GM12878 (cell line): ENCODE results near the gene GAR1. TPM values are rescaled to one million over a fixed set of nuclear protein-coding genes. Genes with fewer than 3 reads are reported as not detected.

Experiments
- ATAC-seq: fragments of 200-7000 bp; cut with Tn5 transposase; 3 replicates; pipeline ENCODE4 v1.9.1; 2020; ENCODE audit warnings: mild to moderate bottlenecking, moderate library complexity
- BruUV-seq: library from RNA; stranded (reverse); fragments of 400-500 nt; replicated peaks from 2 replicates; lab custom pipeline; 2021; lab: Mats Ljungman, UMichigan
- CTCF ChIA-PET: fragments of 300-600 bp; sonication (Branson Sonifier 250); formaldehyde crosslinking; extraction: SDS; loops from one replicate; lab custom pipeline; 2021; ENCODE audit warnings: inconsistent platforms; lab: Yijun Ruan, JAX
- POLR2A ChIA-PET: fragments of 350-600 bp; formaldehyde crosslinking; extraction: SDS; loops from one replicate; lab custom pipeline; 2021; ENCODE audit warnings: inconsistent platforms; lab: Charles Lee
- RAD21 ChIA-PET: fragments of 300-600 bp; sonication (Branson Sonifier 250); formaldehyde crosslinking; loops from one replicate; lab custom pipeline; 2023; ENCODE audit warnings: antibody characterized with exemption; ENCODE audit not compliant: unreplicated experiment; lab: Charles Lee
- SMC1A ChIA-PET: fragments of 300-600 bp; sonication (Branson Sonifier 250); formaldehyde crosslinking; loops from one replicate; lab custom pipeline; 2023; ENCODE audit not compliant: unreplicated experiment, uncharacterized antibody; lab: Charles Lee
- DNase-seq: peaks from one replicate; pipeline ENCODE4 v3.0.0-alpha.2; 2011; ENCODE audit warnings: low read depth, low spot score
- FAIRE-seq: peaks from 3 replicates; lab custom pipeline; 2011; peaks lifted over from hg19 to GRCh38; lab: Jason Lieb, UNC
- H2AFZ ChIP-seq: 2 replicates; pipeline ENCODE4 v1.6.0; 2011; ENCODE audit warnings: low read depth, low read length, control low read depth; ENCODE audit not compliant: control insufficient read depth
- H3K27ac ChIP-seq: 2 replicates; pipeline ENCODE4 v1.5.1; 2011; ENCODE audit warnings: control low read depth; ENCODE audit not compliant: control insufficient read depth, insufficient read depth
- H3K27me3 ChIP-seq, 2 experiments: replicated peaks in 1 of 2; 2 replicates each; pipeline versions ENCODE4 v1.6.0 to v1.6.1; 2011; ENCODE audit warnings: low read length in 1 of 2; ENCODE audit not compliant: control insufficient read depth in 2 of 2, insufficient read depth in 2 of 2
- H3K36me3 ChIP-seq, 2 experiments: 2 replicates each; pipeline ENCODE4 v1.5.1; 2011; ENCODE audit warnings: low read length in 1 of 2; ENCODE audit not compliant: control insufficient read depth in 2 of 2, insufficient read depth in 2 of 2
- H3K4me1 ChIP-seq: 2 replicates; pipeline ENCODE4 v1.6.1; 2011; ENCODE audit warnings: mild to moderate bottlenecking, low read length, moderate library complexity, mixed read lengths; ENCODE audit not compliant: control insufficient read depth, insufficient read depth
- H3K4me2 ChIP-seq: 2 replicates; pipeline ENCODE4 v1.6.0; 2011; ENCODE audit warnings: control low read depth; ENCODE audit not compliant: control insufficient read depth, insufficient read depth
- H3K4me3 ChIP-seq: fragments of 200-600 bp; sonication (generic); 2 replicates; pipeline ENCODE4 v1.5.1; 2016
- H3K79me2 ChIP-seq: 2 replicates; pipeline ENCODE4 v1.6.0; 2011; ENCODE audit warnings: low read length; ENCODE audit not compliant: control insufficient read depth, insufficient read depth
- H3K9ac ChIP-seq: 2 replicates; pipeline ENCODE4 v1.8.0; 2011; ENCODE audit warnings: low read length, control low read depth, mixed read lengths; ENCODE audit not compliant: control insufficient read depth, insufficient read depth
- H3K9me3 ChIP-seq: replicated peaks from 3 replicates; pipeline ENCODE4 v1.5.1; 2011; ENCODE audit warnings: mild to moderate bottlenecking, low read length; ENCODE audit not compliant: control insufficient read depth, insufficient read depth
- H4K20me1 ChIP-seq: 2 replicates; pipeline ENCODE4 v1.6.0; 2011; ENCODE audit not compliant: control insufficient read depth, insufficient read depth
- BRCA1 ChIP-seq: IDR thresholded peaks from 2 replicates; pipeline ENCODE4 v1.6.1; 2011; ENCODE audit warnings: low read depth, low read length, improper control_type of control experiment
- CEBPB ChIP-seq, 2 experiments: fragments of 150-350 bp in 1 of 2; IDR thresholded peaks; 2 replicates each; pipeline ENCODE4 v1.6.1; 2012 to 2014; ENCODE audit warnings: low read depth in 2 of 2, low read length in 2 of 2, borderline replicate concordance in 1 of 2, inconsistent platforms in 1 of 2
- ETV6 ChIP-seq, 2 experiments: fragments of 450-650 bp in 1 of 2; IDR thresholded peaks in 1 of 2; conservative IDR thresholded peaks in 1 of 2; 2 replicates each; pipeline ENCODE4 v1.6.1; 2014; ENCODE audit warnings: antibody characterized with exemption in 1 of 2, borderline replicate concordance in 1 of 2, low read depth in 1 of 2, mild to moderate bottlenecking in 1 of 2, moderate library complexity in 1 of 2
- KAT2A ChIP-seq: conservative IDR thresholded peaks from 2 replicates; pipeline ENCODE4 v1.6.1; 2011; ENCODE audit warnings: low read depth, low read length; ENCODE audit not compliant: control insufficient read depth
- NR2F1 ChIP-seq: fragments of 450-650 bp; conservative IDR thresholded peaks from 2 replicates; pipeline ENCODE4 v1.6.1; 2017; ENCODE audit warnings: mild to moderate bottlenecking
- PML ChIP-seq: IDR thresholded peaks from 2 replicates; pipeline ENCODE4 v1.6.1; 2012; ENCODE audit warnings: low read length, inconsistent platforms
- RAD21 ChIP-seq: IDR thresholded peaks from 2 replicates; pipeline ENCODE4 v1.6.1; 2011; ENCODE audit warnings: mild to moderate bottlenecking, low read depth, low read length, moderate library complexity; ENCODE audit not compliant: insufficient read depth
- RB1 ChIP-seq: fragments of 450-650 bp; formaldehyde crosslinking; IDR thresholded peaks from 2 replicates; pipeline ENCODE4 v1.6.1; 2017; ENCODE audit warnings: mild to moderate bottlenecking, borderline replicate concordance
- SMC3 ChIP-seq: IDR thresholded peaks from 2 replicates; pipeline ENCODE4 v1.6.1; 2011; ENCODE audit warnings: low read length, improper control_type of control experiment, borderline replicate concordance
- STAT1 ChIP-seq: fragments of 450-650 bp; conservative IDR thresholded peaks from 2 replicates; pipeline ENCODE4 v1.6.1; 2014; ENCODE audit warnings: antibody characterized with exemption, mild to moderate bottlenecking
- STAT3 ChIP-seq: IDR thresholded peaks from 2 replicates; pipeline ENCODE4 v1.6.1; 2011; ENCODE audit warnings: low read depth, low read length, improper control_type of control experiment
- YY1 ChIP-seq: IDR thresholded peaks from 2 replicates; pipeline ENCODE4 v1.6.1; 2011; ENCODE audit warnings: low read depth, mild to moderate bottlenecking, low read length
- ZBED1 ChIP-seq: IDR thresholded peaks from 2 replicates; pipeline ENCODE4 v1.6.1; 2016; ENCODE audit warnings: borderline replicate concordance
- WGBS: methylation state at CpG from one replicate; pipeline ENCODE4 v1.1.6; 2016; ENCODE audit warnings: low lambda C conversion rate; ENCODE audit not compliant: insufficient replicate concordance, insufficient coverage; ENCODE audit errors: missing lambda C conversion rate; 5-methylcytosine and 5-hydroxymethylcytosine counted together
- in situ Hi-C: fragments of 300-500 bp; cut with MboI; formaldehyde crosslinking; loops from 9 replicates; pipeline ENCODE4 v1.14.3; 2018; ENCODE audit warnings: mixed read lengths
- intact Hi-C: fragments of 100-400 bp; cut with micrococcal nuclease; formaldehyde crosslinking; loops from one replicate; pipeline ENCODE4 v1.14.2; 2022; ENCODE audit not compliant: unreplicated experiment
- polyA plus RNA-seq, 11 experiments: library from polyadenylated mRNA; depleted of rRNA in 4 of 11; unstranded in 6 of 11; stranded (reverse) in 5 of 11; fragments of >200 nt; fragmentation: Nextera tagmentation in 4 of 11; fragmentation: Illumina TruSeq in 1 of 11; extraction: Ambion mirVana in 4 of 11; extraction: Trizol in 1 of 11; gene quantifications; 1 replicate in 1 of 11; 2 replicates in 10 of 11; pipeline versions ENCODE4 v1.2.1 to v1.2.3, GENCODE V29; 2011 to 2016; ENCODE audit warnings: inconsistent platforms in 2 of 11, missing spikeins in 2 of 11, low read depth in 1 of 11
- total RNA-seq, 4 experiments: library from RNA; depleted of rRNA in 3 of 4; stranded (reverse); fragments of >200 nt in 3 of 4; fragmentation: Illumina TruSeq in 1 of 4; extraction: Trizol in 1 of 4; gene quantifications; 2 replicates each; pipeline versions ENCODE4 v1.2.1 to v1.2.3, GENCODE V29; 2013 to 2021
- TF ChIP-seq, protein P1 (sequence below), 3 experiments: IDR thresholded peaks in 2 of 3; conservative IDR thresholded peaks in 1 of 3; 2 replicates each; pipeline ENCODE4 v1.5.1; 2011; ENCODE audit warnings: low read depth in 3 of 3, low read length in 3 of 3, mild to moderate bottlenecking in 3 of 3, control low read depth in 2 of 3, moderate library complexity in 2 of 3, inconsistent platforms in 1 of 3, mixed read lengths in 1 of 3; ENCODE audit not compliant: control insufficient read depth in 2 of 3, insufficient read depth in 1 of 3; ENCODE audit errors: extremely low read depth in 1 of 3
- TF ChIP-seq, protein P2 (sequence below): IDR thresholded peaks from 2 replicates; pipeline ENCODE4 v1.6.1; 2011; ENCODE audit warnings: low read depth, mild to moderate bottlenecking, low read length, moderate library complexity, borderline replicate concordance; ENCODE audit errors: extremely low read depth

GAR1 gene
- total and polyA plus RNA-seq, 10 of the 15 experiments (the other 5 are each of a cell fraction or from before 2014, with no cell fraction given) = 11.7 to 76.3 (median 29.8) TPM

DNA sequence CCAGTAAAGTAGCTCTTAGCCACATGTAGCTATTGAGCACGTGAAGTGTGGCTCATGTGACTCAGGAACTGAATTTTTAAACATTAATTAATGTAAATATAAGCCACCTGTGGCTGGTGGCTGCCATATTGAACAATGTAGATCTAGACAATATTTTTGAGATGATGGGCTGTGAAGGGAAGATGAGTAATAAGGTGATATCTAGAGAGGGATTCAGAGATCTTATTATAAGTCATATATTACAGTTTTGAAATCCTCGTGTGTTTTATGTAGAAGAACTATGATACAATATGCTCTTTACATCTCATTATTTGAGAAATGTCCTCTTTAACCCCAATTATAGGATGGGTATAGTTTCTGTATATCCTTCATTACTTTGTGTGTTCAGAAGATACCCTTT, 5.6 kb downstream of the GAR1 start:
- Histone ChIP-seq H2AFZ (no peak overlapping the region), H3K27ac (no peak overlapping the region), H3K4me1 (no peaks in the 10 kb centered on the region), H3K9me3 (no peaks in the 10 kb centered on the region), H3K27me3 (no peaks in the 10 kb centered on the region), H3K36me3 (peaks cover 0 to 2% of the 10 kb centered on the region in 2 experiments; a peak in 3 of 4 replicates), H4K20me1 (no peaks in the 10 kb centered on the region), H3K9ac (no peak overlapping the region), H3K79me2 (peaks cover 18% of the 10 kb centered on the region), H3K4me2 (no peak overlapping the region), H3K4me3 (no peak overlapping the region)
- WGBS = 3% methylated on average over 2 of the region's 2 CpGs
- ChIA-PET CTCF (interaction anchor here (1.0 to 1.4 kb wide), 2 partner anchors 394 to 395 kb away, joined by 3 read pairs; no protein-coding TSS in a partner anchor), POLR2A (no interaction called here), SMC1A (interaction anchor here (1.2 kb wide), 1 partner anchor 16 kb away, joined by 3 read pairs; no protein-coding TSS in a partner anchor), RAD21 (no interaction called here)
- intact Hi-C loops = no loop called here
- TF ChIP-seq ETV6 (conservative IDR thresholded peaks at IDR 0.05 in 1 of 2, IDR thresholded peaks at IDR 0.05 in 1 of 2; ENCODE audit: borderline replicate concordance in 1 of 2, low read depth in 1 of 2) (no peak), CEBPB (IDR thresholded peaks at IDR 0.05; ENCODE audit: borderline replicate concordance in 1 of 2, low read depth in 2 of 2, low read length in 2 of 2) (no peak), BRCA1 (no peak), STAT3 (no peak)
- FAIRE-seq (no peak), ATAC-seq (peak; percentile 11; the same call in 2 of the 3 replicates), DNase-seq (no peak)
- BruUV-seq = no TSS peak
- in situ Hi-C loops = no loop called here

DNA sequence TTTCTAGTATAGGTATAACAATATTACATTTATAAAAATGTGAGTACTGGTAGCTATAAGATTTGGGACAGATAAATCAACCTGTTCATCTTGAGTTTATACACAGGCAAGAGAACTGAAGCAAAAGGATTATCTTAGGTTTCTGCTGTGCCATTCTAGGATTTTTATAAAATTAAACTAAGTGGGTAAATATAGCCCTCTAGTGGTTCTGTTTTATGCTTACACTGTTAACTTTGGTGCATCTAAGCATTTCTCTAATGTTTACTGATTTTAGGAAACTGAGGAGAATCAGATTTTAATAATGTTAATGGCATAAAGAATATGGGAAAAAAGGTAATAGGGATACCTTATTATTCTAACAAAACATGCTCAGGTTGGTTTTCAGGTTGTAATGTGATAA, 11.2 kb downstream of the GAR1 start:
- BruUV-seq = no TSS peak
- Histone ChIP-seq H2AFZ (no peak overlapping the region), H3K9me3 (no peaks in the 10 kb centered on the region), H3K36me3 (no peaks in the 10 kb centered on the region; a peak in 1 of 4 replicates), H3K4me2 (no peak overlapping the region), H4K20me1 (no peaks in the 10 kb centered on the region), H3K79me2 (no peaks in the 10 kb centered on the region), H3K27me3 (no peaks in the 10 kb centered on the region), H3K9ac (no peak overlapping the region), H3K4me3 (no peak overlapping the region), H3K27ac (no peak overlapping the region)
- ChIA-PET CTCF (interaction anchor here (1.0 to 4.8 kb wide), 16 partner anchors 9 to 527 kb away, joined by 3 to 36 read pairs (median 5); partner anchors contain the start of genes MCUB and SEC24B), RAD21 (interaction anchor here (1.0 to 1.5 kb wide), 3 partner anchors 22 to 406 kb away, joined by 3 to 6 read pairs (median 3); partner anchors contain the start of gene SEC24B), POLR2A (no interaction called here)
- FAIRE-seq (no peak), DNase-seq (no peak), ATAC-seq (peak; percentile 80)
- in situ Hi-C loops (no loop called here), intact Hi-C loops (loop anchor here (2.0 kb wide), 1 partner anchor 404 kb away; no protein-coding TSS in a partner anchor)
- TF ChIP-seq KAT2A (no peak), SMC3 (peak; percentile 47; the same call in 1 of the 2 replicates), ZBED1 (no peak), NR2F1 (no peak), STAT1 (no peak), RAD21 (peak; percentile 69), YY1 (no peak), PML (no peak), RB1 (no peak)
- TF ChIP-seq, protein P1, sequence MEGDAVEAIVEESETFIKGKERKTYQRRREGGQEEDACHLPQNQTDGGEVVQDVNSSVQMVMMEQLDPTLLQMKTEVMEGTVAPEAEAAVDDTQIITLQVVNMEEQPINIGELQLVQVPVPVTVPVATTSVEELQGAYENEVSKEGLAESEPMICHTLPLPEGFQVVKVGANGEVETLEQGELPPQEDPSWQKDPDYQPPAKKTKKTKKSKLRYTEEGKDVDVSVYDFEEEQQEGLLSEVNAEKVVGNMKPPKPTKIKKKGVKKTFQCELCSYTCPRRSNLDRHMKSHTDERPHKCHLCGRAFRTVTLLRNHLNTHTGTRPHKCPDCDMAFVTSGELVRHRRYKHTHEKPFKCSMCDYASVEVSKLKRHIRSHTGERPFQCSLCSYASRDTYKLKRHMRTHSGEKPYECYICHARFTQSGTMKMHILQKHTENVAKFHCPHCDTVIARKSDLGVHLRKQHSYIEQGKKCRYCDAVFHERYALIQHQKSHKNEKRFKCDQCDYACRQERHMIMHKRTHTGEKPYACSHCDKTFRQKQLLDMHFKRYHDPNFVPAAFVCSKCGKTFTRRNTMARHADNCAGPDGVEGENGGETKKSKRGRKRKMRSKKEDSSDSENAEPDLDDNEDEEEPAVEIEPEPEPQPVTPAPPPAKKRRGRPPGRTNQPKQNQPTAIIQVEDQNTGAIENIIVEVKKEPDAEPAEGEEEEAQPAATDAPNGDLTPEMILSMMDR (IDR thresholded peaks at IDR 0.05 in 2 of 3, conservative IDR thresholded peaks at IDR 0.05 in 1 of 3; ENCODE audit: control insufficient read depth in 2 of 3, extremely low read depth in 1 of 3, insufficient read depth in 1 of 3, low read depth in 3 of 3, low read length in 3 of 3) = peak; percentile 22 to 54 (median 40); a peak in 4 of 6 replicates
- TF ChIP-seq, protein P2, sequence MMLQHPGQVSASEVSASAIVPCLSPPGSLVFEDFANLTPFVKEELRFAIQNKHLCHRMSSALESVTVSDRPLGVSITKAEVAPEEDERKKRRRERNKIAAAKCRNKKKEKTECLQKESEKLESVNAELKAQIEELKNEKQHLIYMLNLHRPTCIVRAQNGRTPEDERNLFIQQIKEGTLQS = no peak
- TF ChIP-seq, all 136 proteins: peak for 3
- H3K4me1 ChIP-seq = no peaks in the 10 kb centered on the region
- SMC1A ChIA-PET = interaction anchor here (1.1 to 2.9 kb wide), 6 partner anchors 11 to 401 kb away, joined by 3 to 12 read pairs (median 4); partner anchors contain the start of gene GAR1
